ENCODE measurements around the gene EIPR1. TPM values are rescaled to one million over a fixed set of nuclear protein-coding genes. Genes with fewer than 3 reads are reported as not detected.

The EIPR1 gene
- total and polyA plus RNA-seq, 2 donors from 2014 or later: 28.2 to 37.8 TPM

- Histone ChIP-seq H3K27me3 (ENCODE audit: control insufficient read depth, insufficient read depth, low read length) (no peaks in the 10 kb centered on the region), H3K4me1 (ENCODE audit: control insufficient read depth in 2 of 3, insufficient read depth in 2 of 3, low read depth in 1 of 3, low read length in 3 of 3) (no peaks in the 10 kb centered on the region), H3K9ac (ENCODE audit: low read length in 3 of 3) (no peak overlapping the region), H3K27ac (ENCODE audit: low read depth in 2 of 2, low read length in 2 of 2) (no peak overlapping the region), H3K36me3 (ENCODE audit: control insufficient read depth in 2 of 3, insufficient read depth in 3 of 3, low read length in 3 of 3) (no peaks in the 10 kb centered on the region), H3K9me3 (ENCODE audit: control insufficient read depth in 2 of 3, insufficient read depth in 1 of 3, low read length in 3 of 3) (no peaks in the 10 kb centered on the region), H3K4me3 (ENCODE audit: low read length in 3 of 3) (no peak overlapping the region)
- DNase-seq: no peak
- FAIRE-seq: no peak
- TF ChIP-seq, protein P1, sequence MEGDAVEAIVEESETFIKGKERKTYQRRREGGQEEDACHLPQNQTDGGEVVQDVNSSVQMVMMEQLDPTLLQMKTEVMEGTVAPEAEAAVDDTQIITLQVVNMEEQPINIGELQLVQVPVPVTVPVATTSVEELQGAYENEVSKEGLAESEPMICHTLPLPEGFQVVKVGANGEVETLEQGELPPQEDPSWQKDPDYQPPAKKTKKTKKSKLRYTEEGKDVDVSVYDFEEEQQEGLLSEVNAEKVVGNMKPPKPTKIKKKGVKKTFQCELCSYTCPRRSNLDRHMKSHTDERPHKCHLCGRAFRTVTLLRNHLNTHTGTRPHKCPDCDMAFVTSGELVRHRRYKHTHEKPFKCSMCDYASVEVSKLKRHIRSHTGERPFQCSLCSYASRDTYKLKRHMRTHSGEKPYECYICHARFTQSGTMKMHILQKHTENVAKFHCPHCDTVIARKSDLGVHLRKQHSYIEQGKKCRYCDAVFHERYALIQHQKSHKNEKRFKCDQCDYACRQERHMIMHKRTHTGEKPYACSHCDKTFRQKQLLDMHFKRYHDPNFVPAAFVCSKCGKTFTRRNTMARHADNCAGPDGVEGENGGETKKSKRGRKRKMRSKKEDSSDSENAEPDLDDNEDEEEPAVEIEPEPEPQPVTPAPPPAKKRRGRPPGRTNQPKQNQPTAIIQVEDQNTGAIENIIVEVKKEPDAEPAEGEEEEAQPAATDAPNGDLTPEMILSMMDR (IDR thresholded peaks at IDR 0.05; ENCODE audit: borderline replicate concordance, extremely low read depth, insufficient read depth): no peak
- intact Hi-C loops (cut with DNase I): no loop called here
These were observed 108.1 kb downstream of the EIPR1 start for GRCh38 chr2:3269425-3270094.

DNA sequence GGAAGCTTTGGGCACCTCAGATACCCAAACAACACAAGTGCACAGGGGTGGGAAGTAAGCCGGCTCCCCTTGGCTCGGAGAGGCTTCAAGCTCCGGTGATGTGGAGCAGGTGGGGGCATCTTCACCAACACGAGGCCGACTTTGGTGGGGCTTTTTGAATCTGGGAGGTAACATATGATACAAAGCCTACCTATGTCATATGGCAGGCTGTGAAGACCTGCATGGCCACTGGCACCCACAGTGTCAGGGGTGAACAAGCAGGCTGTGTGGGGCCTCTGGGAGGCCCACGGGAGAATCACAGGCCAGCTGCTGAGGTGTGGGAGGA is 109.0 kb downstream of the EIPR1 start:
- DNase-seq: no peak
- H3K27ac ChIP-seq (ENCODE audit: low read depth in 2 of 2, low read length in 2 of 2): no peak overlapping the region
- H3K27me3 ChIP-seq (ENCODE audit: control insufficient read depth, insufficient read depth, low read length): no peaks in the 10 kb centered on the region
- H3K4me3 ChIP-seq (ENCODE audit: low read length in 3 of 3): no peak overlapping the region
- intact Hi-C loops (cut with DNase I): no loop called here
- TF ChIP-seq, protein P1 (IDR thresholded peaks at IDR 0.05; ENCODE audit: borderline replicate concordance, extremely low read depth, insufficient read depth): no peak
- no peak overlapping the region for H3K9ac ChIP-seq (ENCODE audit: low read length in 3 of 3)
- FAIRE-seq: no peak
- H3K36me3 ChIP-seq (ENCODE audit: control insufficient read depth in 2 of 3, insufficient read depth in 3 of 3, low read length in 3 of 3): no peaks in the 10 kb centered on the region
- H3K4me1 ChIP-seq (ENCODE audit: control insufficient read depth in 2 of 3, insufficient read depth in 2 of 3, low read depth in 1 of 3, low read length in 3 of 3): no peaks in the 10 kb centered on the region
- H3K9me3 ChIP-seq (ENCODE audit: control insufficient read depth in 2 of 3, insufficient read depth in 1 of 3, low read length in 3 of 3): no peaks in the 10 kb centered on the region

GRCh38 chr2:3267869-3268704 is 109.5 kb downstream of the EIPR1 start:
- no peak overlapping the region for H3K4me3 ChIP-seq (ENCODE audit: low read length in 3 of 3)
- no peaks in the 10 kb centered on the region for H3K4me1 ChIP-seq (ENCODE audit: control insufficient read depth in 2 of 3, insufficient read depth in 2 of 3, low read depth in 1 of 3, low read length in 3 of 3)
- no peaks in the 10 kb centered on the region for H3K36me3 ChIP-seq (ENCODE audit: control insufficient read depth in 2 of 3, insufficient read depth in 3 of 3, low read length in 3 of 3)
- intact Hi-C loops (cut with DNase I): no loop called here
- no peak overlapping the region for H3K27ac ChIP-seq (ENCODE audit: low read depth in 2 of 2, low read length in 2 of 2)
- DNase-seq: no peak
- H3K9ac ChIP-seq (ENCODE audit: low read length in 3 of 3): no peak overlapping the region
- no peaks in the 10 kb centered on the region for H3K27me3 ChIP-seq (ENCODE audit: control insufficient read depth, insufficient read depth, low read length)
- no peaks in the 10 kb centered on the region for H3K9me3 ChIP-seq (ENCODE audit: control insufficient read depth in 2 of 3, insufficient read depth in 1 of 3, low read length in 3 of 3)
- TF ChIP-seq, protein P1 (IDR thresholded peaks at IDR 0.05; ENCODE audit: borderline replicate concordance, extremely low read depth, insufficient read depth): no peak
- no peak for FAIRE-seq

All from kidney (tissue), 14 donors.